HUDEP-2 (cell line): Measurements from ENCODE around the gene PTGIS.
A peak's percentile ranks its signal among the peaks of the same experiment; 100 is the strongest.
"Not testable (repeated sequence)": the region's sequence is repeated elsewhere in the genome, so short reads cannot be mapped to it uniquely, and the experiment has no call there.

Experiments
- DNase-seq, 76 experiments: peaks; one replicate each; lab custom pipeline; 2025; ENCODE audit not compliant: unreplicated experiment in 76 of 76; lab: John Stamatoyannopoulos, UW

Gene PTGIS

DNA sequence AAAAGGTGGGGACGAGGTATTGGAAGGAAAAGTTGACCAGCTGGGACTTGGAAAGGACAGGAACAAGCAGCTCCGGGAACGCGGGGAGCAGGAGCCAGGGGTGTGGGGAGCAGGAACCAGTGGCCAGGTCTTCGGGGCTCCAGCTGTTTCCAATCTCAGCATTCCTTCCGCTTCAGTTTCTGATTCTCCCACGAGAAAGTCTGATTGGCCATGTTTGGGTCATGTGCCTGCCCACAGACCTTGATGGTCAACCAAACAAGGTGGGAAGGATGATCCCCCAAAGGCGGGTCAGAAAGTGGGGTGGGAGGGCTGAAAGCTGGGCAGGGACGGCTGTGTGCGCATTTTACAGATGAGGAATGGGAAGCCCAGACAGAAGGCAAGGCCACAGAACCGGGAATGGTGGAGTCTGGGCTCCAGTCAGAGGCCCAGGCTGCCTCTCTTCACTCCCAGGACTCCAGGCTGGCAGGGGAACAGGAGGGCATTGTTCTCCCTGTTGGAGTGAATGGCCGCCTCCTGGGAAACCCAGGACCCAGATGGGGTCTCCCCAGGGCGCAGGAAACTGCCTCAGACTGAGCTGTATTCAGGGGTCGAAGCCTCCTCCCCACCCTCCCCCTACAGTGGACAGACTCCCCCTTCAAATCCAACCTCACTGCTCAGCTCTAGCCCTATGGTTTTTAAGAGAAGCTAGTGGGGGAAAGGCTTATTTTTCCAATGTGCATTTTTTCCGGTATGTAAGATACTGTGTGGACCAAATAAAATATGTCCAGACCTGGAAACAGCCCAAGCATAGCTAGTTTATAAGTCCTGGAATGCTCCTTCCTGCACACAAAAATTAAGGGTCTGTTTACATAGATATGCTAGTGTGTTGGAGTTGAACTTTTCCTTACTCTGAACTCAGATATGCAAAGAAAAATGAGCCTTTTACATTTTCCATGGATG, 12.2 kb upstream of the PTGIS start:
- DNase-seq, result no peak

DNA sequence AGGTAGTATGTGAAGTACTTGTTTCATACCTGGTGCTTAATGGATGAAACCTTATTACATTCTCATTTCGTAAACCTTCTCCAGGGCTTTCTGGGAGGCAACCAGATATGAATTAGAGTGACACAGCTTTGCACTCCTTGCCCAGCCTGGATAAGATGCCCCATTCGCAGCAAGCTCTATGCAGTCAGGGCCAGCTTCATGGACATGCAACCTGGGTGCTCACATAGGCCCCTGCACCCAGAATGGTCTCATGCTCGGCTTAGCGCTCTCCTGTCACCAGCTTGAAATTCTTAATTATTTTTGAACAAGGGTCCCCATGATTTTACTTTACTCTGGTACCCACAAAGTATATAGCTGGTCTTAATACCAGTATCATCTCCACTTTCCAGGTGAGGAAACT, 11.3 kb upstream of the PTGIS start:
- DNase-seq, result no peak

DNA sequence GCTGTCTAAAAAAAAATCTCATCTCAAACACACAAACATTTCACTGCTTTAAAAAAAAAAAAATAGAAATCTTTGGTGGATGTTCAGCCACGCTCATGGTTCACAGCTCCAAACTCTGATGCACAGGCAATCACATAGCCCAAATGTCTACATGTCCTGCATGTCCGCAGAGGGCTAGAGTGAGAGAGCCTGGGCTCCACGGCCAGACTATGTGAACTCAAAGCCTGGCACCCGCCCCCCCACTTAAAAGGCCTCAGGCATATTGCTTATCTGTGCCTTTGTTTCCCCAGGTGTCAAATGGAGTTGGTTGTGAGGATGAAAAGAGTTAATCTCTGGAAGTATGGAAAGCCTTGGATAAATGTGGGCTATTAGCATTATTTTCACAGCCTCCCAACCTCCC, 10.5 kb upstream of the PTGIS start:
- no peak for DNase-seq

DNA sequence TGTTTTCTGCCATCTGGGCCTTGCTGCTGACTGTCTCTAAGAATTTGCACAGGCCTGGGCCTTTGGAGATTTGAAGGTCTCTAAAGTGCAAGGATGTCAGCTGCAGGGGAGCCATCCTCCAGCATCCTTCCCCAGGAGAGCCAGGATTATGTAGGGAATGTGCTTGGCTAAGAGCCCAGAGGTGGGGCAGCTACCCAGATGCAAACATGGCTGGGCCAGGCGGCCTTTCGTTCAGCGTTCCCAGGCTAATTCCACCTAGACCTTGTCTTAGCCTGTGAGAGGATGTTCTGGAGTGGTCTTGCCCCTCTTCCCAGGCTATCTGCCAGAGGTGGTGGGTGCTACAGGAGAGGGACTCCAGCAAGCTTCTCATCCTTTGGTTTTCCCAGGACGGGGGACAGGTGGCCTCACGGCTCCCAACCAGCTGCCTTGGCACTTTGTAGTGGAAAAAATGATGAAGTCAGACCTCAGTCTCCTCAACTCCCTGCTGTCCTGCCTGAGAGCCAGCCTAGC, 7.7 kb upstream of the PTGIS start:
- DNase-seq, result no peak

DNA sequence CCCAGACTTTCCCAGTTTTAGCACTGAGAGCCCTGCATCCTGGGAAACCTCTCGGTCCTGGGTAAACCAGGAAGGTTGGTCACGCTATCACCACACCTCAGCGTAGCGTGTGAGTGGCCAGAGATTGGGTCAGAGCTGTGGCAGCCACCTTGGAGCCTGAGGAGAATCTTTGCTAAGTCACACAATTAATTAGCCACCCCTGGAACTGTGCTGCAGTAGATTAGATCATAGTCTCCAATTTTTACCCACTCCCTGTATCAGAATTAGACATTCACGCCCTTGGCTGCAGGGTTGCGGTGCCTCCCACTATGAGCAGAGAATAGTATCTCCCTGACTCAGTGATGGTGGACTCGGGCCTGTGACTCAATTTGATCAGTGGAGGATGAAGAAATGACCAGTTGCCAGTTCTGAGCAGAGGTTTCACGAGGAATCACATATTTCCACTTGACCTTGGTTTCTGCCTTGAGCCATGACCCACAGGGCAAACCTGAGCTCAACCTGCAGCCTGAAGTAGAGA, 6.0 kb upstream of the PTGIS start:
- DNase-seq, result peak in 2 of 76 experiments; percentile 2 to 10

DNA sequence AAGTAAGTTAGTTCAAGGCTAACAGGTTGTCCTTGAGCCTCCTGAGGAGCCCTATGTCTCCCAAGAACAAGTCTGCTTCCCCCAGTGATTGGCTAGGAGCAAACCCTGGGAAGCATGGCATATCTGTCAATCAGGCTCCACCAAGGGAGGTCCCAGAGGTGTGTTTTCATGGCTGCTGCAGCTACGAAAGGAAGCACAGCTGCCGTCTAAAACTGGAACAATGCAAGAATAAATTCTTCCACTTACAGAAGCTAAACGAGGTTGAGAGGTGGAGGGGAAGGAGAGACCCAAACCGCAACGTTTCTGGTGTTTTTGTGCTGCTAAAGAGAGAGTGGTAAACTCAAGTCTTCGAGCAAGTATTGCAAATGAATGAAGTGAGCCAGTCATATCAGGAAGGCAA, 4.9 kb upstream of the PTGIS start:
- no peak for DNase-seq

DNA sequence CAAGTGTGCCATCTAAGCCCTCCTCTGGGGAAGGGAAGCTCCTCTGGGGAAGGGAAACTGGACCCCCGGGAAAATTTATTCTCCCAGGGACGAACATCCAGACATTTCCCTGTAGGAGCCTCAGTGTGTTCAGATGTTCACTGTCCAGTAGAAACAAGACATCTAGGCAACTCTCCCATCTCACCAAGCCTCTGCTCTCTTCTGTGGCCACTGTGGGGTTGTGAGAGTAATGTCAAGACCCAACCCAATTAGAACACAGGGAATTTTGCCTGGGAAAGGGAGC, 3.6 kb upstream of the PTGIS start:
- no peak for DNase-seq

DNA sequence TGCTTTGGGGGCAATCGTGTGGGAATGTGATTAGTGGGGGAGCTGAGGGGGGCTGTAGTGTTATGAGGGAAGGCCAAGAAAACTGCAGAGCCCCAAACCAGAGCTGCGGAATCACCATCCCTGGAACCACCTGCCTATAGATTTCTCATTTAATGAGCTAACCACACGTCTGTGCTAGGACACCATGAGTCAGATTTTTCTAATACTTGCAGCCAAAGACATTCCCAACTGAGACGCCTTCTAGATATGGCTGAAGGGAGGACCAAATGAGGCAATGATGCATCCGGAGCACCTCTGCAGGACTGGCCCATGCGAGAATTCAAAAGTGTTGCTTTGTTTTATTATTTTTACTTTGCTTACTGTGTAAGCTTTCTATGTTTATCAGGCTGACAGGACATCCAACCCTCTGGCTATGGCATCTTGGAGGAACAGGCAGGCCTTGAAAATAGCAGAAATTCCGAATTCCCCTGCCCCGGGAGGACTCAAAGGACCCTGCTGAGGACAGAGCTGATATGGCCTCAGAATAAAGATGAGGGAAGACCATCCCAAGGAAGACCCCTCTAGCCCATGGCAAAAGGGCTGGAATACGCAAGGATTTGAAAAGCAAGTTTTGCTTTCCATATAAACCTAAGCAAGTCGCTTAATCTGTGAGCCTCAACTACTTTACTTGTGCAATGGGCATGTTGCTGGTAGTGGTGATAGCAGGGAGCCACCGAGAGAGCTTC, 3.1 kb upstream of the PTGIS start:
- no peak for DNase-seq

DNA sequence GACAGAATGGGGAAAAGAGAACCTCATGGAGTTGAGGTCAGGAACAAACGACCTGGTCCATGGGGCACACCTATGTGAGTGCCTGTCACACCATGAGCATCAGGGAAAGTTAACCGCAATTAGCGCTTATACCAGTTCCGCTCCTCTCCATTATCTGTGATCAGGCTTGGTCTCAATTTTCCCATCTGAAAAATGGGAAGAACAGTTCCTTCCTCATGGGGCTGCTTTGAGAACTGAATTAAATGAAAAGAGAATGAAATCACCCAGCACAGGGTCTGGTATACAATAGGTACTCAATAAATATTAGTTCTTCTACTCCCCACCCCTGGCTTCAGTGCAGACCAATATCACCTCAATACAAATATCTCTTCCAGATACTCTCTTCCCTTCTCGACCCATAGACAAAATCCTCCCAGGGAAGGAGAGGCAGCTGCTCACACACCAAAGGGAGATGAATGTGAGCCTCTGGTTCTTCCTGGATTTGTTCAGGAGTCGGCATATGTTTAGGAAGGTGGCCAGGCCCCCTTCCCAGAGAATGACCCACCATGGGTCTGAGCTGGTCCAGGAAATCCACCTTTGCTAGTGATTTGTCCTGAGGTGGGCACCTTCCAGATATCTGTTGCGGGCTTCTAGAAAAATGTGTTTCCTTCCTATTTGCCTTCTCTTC, 2.4 kb upstream of the PTGIS start:
- DNase-seq, result no peak

DNA sequence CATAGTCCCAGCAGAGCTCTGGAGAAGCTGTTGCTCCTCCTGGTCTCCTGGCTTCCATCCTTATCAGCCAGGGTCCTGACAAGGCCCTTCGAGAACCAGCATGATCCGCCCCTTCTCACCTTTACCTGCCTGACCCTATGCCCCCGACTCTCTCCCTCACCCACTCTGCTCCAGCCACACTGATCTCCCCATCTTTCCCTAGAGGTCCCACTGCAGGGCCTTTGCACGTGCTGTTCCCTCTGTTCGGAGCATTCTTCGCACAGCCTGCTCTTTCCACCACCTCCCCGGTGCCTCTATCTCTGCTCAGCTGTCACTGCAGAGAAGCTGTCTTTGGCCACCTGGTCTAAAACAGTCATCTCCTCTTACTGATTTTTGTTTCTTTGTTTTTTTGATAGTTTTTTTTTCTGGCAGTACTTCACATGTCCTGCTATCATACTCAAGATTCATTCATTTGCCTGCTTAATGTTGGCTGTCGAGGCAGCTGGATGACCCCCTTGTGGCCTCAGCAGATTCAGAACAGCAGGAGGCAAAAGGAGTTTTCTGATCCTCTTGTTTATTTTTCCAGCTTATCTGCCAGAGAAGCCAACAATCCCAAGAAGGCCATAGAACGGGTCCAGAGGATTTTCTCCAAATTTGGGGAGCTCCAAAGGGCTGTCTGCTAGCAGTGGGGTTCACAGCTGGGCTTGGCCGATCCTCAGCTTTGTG, 1.6 kb upstream of the PTGIS start:
- DNase-seq, result no peak

DNA sequence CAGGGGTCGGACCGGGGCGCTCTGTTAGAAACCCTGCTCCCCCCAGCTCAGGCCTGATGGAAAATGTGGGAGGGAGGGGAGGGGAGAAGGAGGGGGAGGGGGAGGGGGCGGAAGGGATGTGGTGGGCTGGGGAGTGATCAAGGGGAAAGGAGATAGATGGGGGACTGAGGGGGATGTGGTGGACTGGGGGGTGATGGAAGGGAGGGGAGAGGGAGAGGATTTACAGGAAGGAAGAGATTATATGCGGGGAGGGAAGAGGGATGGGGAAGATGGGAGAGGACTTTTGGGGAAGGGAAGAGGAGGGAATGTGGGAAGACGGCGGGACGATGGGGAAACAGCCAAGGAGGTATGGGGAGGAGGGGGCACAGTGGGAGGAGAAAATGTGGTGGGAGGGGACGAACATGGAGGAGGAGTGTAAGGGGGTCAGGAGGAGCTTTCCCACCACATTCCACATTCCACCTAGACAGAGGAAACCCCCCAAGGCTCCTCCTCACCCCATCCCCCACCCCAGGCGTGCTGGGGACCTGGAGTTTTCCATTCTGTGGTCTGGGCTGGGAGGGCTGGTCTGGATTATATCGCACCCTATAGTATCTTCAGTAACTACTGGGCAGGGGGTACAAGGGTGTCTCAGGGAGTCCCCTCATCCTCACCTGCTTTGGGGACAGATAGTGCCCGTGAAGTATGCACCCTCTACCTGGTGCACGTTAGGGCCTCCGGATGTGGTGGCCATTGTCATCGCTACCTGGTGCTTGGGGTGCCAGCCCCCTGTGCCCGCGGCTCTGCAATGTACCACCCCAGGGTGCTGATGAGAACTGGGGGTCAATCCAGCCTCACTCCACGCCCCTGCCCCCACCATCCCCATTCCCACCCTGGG, 578 bp upstream of the PTGIS start:
- no peak for DNase-seq

DNA sequence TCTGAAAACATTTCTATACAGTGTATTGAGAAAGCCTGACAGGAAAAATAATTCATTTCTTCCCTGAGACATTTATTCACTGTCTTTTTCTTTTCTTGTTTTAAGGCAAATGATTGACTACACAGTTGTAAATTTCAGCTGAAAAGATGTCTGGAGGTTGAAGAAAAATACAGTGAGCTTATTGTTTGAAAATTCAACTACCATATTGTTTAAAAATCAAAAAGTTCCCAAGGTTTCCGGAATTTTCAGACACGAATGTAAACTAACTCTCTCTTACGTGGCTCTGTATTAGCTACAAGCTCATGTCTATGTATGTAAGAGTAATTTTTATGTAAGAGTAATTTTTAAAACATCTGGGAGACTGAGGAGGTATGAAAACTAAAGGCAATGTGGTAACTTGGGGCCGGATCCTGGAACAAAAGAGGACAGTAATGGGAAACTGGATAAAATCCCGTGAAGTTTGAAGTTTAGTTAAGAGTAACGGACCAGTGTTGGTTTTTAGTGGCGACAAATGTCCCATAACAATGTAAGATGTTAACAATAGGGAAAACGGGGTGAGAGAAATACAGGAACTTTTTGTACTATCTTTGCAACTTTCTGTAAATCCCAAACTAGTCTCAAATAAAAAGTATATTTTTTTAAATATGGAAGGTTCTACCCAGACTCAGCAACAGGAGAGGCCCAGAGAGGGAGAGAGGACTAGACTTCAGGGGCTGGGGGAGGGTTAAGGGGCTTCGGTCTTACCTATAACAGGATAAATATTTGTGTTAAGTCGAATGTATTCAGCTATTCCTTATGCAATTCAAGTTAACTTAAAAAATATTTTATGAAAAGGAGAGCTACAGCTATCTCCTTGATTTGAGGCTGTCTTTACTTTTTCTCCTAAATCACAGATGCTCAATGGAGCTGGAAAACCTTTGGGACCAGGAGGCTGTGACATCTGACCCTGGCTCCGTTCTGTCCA, 1.3 kb downstream of the PTGIS start:
- DNase-seq, result no peak

DNA sequence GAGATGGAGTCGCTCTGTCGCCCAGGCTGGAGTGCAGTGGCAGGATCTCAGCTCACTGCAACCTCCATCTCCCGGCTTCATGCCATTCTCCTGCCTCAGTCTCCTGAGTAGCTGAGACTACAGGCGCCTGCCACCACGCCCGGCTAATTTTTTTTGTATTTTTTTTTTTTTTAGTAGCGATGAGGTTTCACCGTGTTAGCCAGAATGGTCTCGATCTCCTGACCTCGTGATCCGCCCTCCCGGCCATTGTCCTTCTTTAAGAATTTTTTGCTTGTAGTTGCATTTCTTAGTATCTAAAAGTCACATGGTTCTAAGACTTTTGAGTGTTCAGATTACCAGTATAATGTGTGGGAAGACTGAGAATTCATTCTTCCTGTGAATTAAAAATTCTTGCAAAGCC, 2.9 kb downstream of the PTGIS start:
- DNase-seq, result not testable (repeated sequence)

DNA sequence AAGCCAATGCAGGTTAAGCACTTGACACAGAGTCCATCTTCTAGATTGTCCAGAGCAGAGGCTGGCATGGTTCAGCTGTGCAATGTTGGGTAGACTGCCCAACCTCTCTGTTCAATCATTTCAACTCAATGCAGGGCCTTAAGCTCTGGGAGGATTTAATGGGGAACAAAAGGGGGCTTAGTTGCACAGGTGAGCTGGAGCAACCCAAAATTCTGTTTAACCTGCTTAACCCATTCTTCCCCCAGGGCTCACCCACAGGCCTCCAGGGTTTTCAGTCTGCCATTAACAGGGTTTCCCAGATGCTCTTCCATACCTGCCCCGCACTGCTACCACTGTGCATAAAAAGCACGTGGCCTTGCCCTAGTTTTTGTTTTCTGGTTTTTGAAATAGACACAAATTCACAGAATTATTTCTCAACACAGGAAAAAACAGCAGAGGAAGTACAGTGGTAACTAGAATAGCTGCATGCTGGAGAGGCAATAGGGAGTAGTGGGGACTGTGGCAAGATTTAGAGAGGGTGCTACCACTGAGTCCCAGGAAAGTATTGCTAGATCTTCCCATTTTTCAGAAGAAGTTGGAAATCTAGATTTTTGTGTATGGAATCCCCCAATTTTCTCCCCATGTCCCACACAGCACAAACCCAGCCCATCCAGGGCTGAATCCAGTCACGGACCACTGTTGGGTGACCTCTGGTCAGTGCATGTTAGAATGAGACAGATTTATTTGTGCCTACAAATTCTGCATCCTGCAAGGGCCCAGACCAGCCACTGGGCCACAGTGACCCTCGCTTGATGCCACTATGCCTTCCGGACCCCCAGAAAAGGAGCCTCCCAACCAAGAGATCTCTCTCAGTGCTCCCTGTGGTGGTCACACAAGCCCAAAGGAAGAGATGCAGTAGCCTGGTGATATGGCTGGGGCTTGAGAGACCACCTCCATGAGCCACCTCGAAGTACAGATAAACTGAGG, 4.6 kb downstream of the PTGIS start:
- DNase-seq, result no peak

DNA sequence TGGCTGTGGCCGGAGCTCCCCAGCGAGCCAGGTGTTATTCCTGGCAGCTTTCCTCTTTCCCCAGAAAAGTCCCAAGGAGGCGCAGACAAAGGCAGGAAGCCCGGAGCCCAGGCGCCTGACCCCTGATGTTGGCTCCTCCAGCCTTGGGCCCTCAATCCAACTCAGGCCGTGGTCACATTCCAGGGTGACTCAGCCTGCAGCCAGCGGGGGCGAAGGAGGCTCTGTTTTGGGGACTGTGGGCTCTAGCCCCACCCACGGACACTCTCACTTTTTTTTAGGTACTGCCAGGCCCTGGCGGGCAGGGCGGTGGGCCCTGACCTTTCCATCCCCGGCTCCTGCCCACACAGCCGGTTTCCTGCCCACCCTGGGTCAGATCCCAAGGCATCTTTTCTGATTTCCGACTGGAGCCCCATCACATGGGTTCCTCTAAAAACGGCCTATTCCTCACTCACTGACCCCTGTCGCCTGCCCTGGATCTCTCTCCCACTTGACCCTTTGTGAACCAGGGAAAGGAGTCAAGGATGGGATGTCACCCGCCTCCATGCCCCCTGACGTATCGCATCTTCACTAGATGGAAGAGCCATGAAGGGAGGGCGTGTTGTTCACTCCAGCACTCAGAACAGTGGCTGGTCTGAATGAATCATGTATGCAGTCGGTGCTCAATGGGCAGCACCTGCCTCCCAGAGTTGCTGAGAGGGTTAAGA, 5.5 kb downstream of the PTGIS start:
- no peak for DNase-seq

DNA sequence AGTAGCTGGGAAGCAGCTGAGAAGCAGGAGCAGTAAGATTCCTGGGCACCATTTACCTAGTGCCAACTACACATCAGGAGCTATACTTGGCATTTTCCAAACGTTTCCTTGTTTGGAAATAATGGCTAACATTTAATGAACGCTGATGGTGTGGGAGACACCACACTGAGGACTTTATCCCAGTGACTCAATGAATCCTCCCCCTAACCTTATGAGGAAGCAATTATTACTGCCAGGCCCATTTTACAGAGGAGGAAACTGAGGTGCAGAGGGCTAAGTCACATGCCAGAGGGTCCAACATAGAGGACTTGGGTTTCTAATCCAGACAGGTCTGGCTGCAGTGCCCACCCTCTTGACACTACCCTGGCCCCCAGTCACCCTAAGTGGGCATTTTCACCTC, 6.1 kb downstream of the PTGIS start:
- no peak for DNase-seq

DNA sequence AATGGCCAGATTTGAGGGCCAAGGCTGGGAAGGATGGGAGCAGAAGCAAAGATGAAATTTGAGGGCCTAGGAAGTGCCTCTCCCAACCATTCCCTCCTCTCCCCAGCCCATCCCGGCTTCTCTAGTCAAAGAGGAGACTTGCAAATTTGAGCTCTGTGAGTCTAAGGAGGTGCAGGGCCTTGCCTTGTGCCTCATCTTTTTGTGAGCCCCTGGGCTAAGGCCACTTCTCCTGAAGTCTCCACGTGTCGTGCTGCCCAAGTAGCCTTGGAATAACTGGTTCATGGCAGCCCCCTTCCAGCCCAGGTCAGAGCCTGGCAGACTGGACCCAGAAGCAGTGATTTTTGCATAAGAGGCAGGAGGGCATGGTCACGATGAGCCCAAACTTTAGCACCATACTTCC, 6.7 kb downstream of the PTGIS start:
- no peak for DNase-seq
